ENCODE results near the gene WNK4. TPM values are rescaled to one million over a fixed set of nuclear protein-coding genes. Genes with fewer than 3 reads are reported as not detected.

WNK4 gene
- total RNA-seq, 1 donor from 2014 or later: not detected

DNA sequence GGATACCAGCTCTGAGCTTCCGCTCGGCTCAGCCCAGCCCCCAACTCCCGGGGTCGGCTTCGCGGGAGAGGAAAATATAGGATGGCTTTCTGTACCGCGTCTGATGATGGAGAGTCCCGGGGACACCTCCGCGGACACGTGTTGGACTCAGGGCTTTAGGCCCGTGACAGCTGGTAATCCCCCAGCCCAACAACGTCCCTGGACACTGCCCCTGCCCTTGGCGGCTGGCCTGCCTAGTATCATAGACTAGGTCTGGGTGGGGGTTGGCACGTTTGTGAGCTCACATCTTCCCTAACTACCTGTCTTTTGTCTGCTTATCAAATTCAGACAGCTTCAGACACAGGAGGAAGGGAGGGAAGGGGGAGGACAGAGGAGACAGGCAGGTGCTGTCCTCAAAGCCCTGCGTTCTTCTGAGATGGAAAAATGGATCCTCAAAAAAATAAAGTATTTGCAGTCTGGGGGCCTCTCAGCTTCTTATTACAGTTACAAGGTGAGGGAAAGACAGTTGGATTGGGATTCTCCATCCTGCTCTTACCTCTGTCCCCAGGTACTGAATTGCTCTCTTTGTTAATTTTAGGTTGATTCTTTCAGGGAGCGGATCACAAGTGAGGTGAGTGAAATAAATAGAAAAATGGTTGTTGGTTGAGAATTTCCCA lies 53.5 kb downstream of the WNK4 start:
- H2AFZ ChIP-seq (replicated peaks): peak overlapping the region; percentile 90
- H3K4me3 ChIP-seq: peak overlapping the region; percentile 93
- peak overlapping the region; percentile 94 for H3K4me3 Mint-ChIP-seq
- H3K27me3 ChIP-seq: peaks cover under 1% of the 10 kb centered on the region
- H3F3A ChIP-seq (ENCODE audit: low read depth): peaks cover 13% of the 10 kb centered on the region
- peaks cover 41% of the 10 kb centered on the region for H3K79me2 ChIP-seq (ENCODE audit: low read depth)
- H3K36me3 ChIP-seq: no peaks in the 10 kb centered on the region
- peaks cover 13% of the 10 kb centered on the region for H3K36me3 Mint-ChIP-seq
- DNase-seq (ENCODE audit: low spot score): peak; percentile 50
- H3K9me3 Mint-ChIP-seq: no peaks in the 10 kb centered on the region
- H3K9me3 ChIP-seq (ENCODE audit: low read depth): no peaks in the 10 kb centered on the region
- H3K4me1 ChIP-seq: peaks cover 11% of the 10 kb centered on the region
- H3K4me1 Mint-ChIP-seq: peaks cover 16% of the 10 kb centered on the region
- peaks cover 2% of the 10 kb centered on the region for H3K27me3 Mint-ChIP-seq (ENCODE audit: insufficient read depth, low read depth)
- H3K9ac ChIP-seq: peak overlapping the region; percentile 92
- H3K27ac Mint-ChIP-seq: peak overlapping the region; percentile 53
- TF ChIP-seq, protein P1, sequence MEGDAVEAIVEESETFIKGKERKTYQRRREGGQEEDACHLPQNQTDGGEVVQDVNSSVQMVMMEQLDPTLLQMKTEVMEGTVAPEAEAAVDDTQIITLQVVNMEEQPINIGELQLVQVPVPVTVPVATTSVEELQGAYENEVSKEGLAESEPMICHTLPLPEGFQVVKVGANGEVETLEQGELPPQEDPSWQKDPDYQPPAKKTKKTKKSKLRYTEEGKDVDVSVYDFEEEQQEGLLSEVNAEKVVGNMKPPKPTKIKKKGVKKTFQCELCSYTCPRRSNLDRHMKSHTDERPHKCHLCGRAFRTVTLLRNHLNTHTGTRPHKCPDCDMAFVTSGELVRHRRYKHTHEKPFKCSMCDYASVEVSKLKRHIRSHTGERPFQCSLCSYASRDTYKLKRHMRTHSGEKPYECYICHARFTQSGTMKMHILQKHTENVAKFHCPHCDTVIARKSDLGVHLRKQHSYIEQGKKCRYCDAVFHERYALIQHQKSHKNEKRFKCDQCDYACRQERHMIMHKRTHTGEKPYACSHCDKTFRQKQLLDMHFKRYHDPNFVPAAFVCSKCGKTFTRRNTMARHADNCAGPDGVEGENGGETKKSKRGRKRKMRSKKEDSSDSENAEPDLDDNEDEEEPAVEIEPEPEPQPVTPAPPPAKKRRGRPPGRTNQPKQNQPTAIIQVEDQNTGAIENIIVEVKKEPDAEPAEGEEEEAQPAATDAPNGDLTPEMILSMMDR (IDR thresholded peaks at IDR 0.05): no peak
- TF ChIP-seq EZH2phosphoT487 (IDR thresholded peaks at IDR 0.05) (no peak), EZH2 (IDR thresholded peaks at IDR 0.05) (no peak)
- H3K27ac ChIP-seq: peak overlapping the region; percentile 78
- H3K4me2 ChIP-seq: peak overlapping the region; percentile 96
- H4K20me1 ChIP-seq (ENCODE audit: low read depth): peaks cover 13% of the 10 kb centered on the region

DNA sequence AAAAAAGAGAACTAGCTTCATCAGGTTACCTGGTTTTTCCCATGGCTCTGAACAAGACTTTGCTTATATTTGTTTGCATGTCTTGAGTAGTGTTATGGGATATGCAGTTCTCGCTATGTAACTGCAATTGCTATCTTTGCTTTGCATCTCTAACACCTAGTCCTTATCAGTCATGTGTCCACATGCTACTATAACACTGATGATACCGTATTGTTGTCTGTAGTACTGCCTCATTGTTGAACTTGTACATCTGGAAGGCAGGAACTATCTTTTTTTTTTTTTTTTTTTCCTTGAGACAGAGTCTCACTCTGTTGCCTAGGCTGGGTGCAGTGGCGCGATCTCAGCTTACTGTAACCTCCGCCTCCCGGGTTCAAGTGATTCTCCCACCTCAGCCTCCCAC lies 55.3 kb downstream of the WNK4 start:
- Histone ChIP-seq H3K4me3 (no peak overlapping the region), H3K9ac (no peak overlapping the region), H3K36me3 (no peaks in the 10 kb centered on the region), H4K20me1 (ENCODE audit: low read depth) (peaks cover 13% of the 10 kb centered on the region), H3K79me2 (ENCODE audit: low read depth) (peaks cover 41% of the 10 kb centered on the region), H3K27ac (no peak overlapping the region), H2AFZ (replicated peaks) (no peak overlapping the region), H3K4me1 (peaks cover 11% of the 10 kb centered on the region), H3K9me3 (ENCODE audit: low read depth) (no peaks in the 10 kb centered on the region), H3K27me3 (no peaks in the 10 kb centered on the region), H3K4me2 (no peak overlapping the region), H3F3A (ENCODE audit: low read depth) (peaks cover 13% of the 10 kb centered on the region)
- no peak for DNase-seq (ENCODE audit: low spot score)
- H3K36me3 Mint-ChIP-seq: peaks cover 20% of the 10 kb centered on the region
- no peaks in the 10 kb centered on the region for H3K27me3 Mint-ChIP-seq (ENCODE audit: insufficient read depth, low read depth)
- no peaks in the 10 kb centered on the region for H3K9me3 Mint-ChIP-seq
- TF ChIP-seq, protein P1 (IDR thresholded peaks at IDR 0.05): no peak
- no peak for TF ChIP-seq EZH2 (IDR thresholded peaks at IDR 0.05)
- no peak for TF ChIP-seq EZH2phosphoT487 (IDR thresholded peaks at IDR 0.05)
- peaks cover 16% of the 10 kb centered on the region for H3K4me1 Mint-ChIP-seq
- no peak overlapping the region for H3K4me3 Mint-ChIP-seq
- H3K27ac Mint-ChIP-seq: no peak overlapping the region

DNA sequence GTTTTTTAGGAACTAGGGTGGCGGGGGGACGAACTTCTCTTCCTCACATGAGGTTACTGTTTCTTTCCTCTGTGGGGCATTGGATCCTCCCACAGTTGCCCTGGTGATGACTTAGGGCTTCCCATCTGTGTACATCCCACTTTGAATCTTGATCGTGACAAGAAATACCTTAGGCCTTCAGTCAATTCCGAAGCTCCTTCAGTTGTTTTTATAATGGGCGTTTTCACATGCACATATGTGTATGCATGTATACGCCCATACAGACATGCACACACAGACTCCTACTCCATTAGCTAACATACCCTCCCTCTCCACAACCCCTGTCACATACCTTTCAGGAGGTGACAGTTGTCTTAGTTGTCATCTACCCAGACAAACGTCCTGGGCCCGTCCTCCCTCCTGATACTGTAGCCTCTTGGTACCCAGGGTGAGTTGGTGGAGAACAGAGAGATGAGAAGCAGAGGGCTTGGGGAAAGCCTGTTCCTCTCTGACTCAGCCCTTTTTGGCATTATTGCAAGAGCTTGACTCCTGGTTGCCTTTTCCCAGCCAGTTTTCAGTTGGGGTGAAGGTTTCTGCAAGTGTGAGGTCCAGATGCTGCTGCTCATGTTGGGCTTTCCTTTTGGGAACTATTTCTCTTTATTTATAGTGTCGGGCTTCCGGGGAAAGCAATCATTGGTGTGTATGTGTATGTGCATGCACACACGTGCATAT lies 61.7 kb downstream of the WNK4 start:
- peaks cover 2% of the 10 kb centered on the region for H3K27me3 Mint-ChIP-seq (ENCODE audit: insufficient read depth, low read depth)
- Histone ChIP-seq H3K36me3 (no peaks in the 10 kb centered on the region), H4K20me1 (ENCODE audit: low read depth) (no peaks in the 10 kb centered on the region), H3K4me1 (no peaks in the 10 kb centered on the region), H3K79me2 (ENCODE audit: low read depth) (no peaks in the 10 kb centered on the region), H3K4me2 (no peak overlapping the region), H3K4me3 (no peak overlapping the region), H3K27me3 (no peaks in the 10 kb centered on the region), H3F3A (ENCODE audit: low read depth) (peaks cover 22% of the 10 kb centered on the region), H3K9ac (no peak overlapping the region), H3K9me3 (ENCODE audit: low read depth) (no peaks in the 10 kb centered on the region), H2AFZ (replicated peaks) (no peak overlapping the region), H3K27ac (no peak overlapping the region)
- H3K36me3 Mint-ChIP-seq: peaks cover 20% of the 10 kb centered on the region
- DNase-seq (ENCODE audit: low spot score): no peak
- no peaks in the 10 kb centered on the region for H3K9me3 Mint-ChIP-seq
- no peaks in the 10 kb centered on the region for H3K4me1 Mint-ChIP-seq
- H3K4me3 Mint-ChIP-seq: no peak overlapping the region
- H3K27ac Mint-ChIP-seq: no peak overlapping the region
- TF ChIP-seq, protein P1 (IDR thresholded peaks at IDR 0.05): no peak
- TF ChIP-seq EZH2 (IDR thresholded peaks at IDR 0.05): no peak
- TF ChIP-seq EZH2phosphoT487 (IDR thresholded peaks at IDR 0.05): no peak
